HL-60 (cell line): ENCODE data around the gene REXO2.

Source experiments
- DNase-seq, 2 experiments: peaks; one replicate each; pipeline ENCODE4 v3.0.0-alpha.2; 2010 to 2020; ENCODE audit warnings: low read depth in 1 of 2, low spot score in 1 of 2
- H3K27ac ChIP-seq: fragments of 250-450 bp; sonication (Bioruptor Pico); replicated peaks from 2 replicates; pipeline ENCODE4 v1.5.1; 2020; ENCODE audit warnings: mild to moderate bottlenecking, moderate library complexity
- H3K27me3 ChIP-seq: fragments of 250-450 bp; sonication (Bioruptor Pico); 2 replicates; pipeline ENCODE4 v1.5.1; 2021; ENCODE audit warnings: mild to moderate bottlenecking, moderate library complexity; ENCODE audit not compliant: insufficient read depth, poor library complexity, severe bottlenecking
- H3K4me3 ChIP-seq: replicated peaks from 2 replicates; pipeline ENCODE4 v1.5.1; 2011; ENCODE audit warnings: mild to moderate bottlenecking, control low read depth, low read length; ENCODE audit not compliant: insufficient read depth
- CTCF ChIP-seq: IDR thresholded peaks from one replicate; pipeline ENCODE4 v1.5.1; 2011; ENCODE audit warnings: low read length, control low read depth, inconsistent platforms; ENCODE audit not compliant: insufficient read depth
- GABPA ChIP-seq: IDR thresholded peaks from 2 replicates; pipeline ENCODE4 v1.6.1; 2012; ENCODE audit warnings: low read depth
- POLR2AphosphoS5 ChIP-seq: IDR thresholded peaks from 2 replicates; pipeline ENCODE4 v1.6.1; 2012; ENCODE audit warnings: low read depth
- REST ChIP-seq: IDR thresholded peaks from 2 replicates; pipeline ENCODE4 v1.6.1; 2012; ENCODE audit warnings: low read depth; ENCODE audit not compliant: insufficient replicate concordance
- SPI1 ChIP-seq: IDR thresholded peaks from 2 replicates; pipeline ENCODE4 v1.6.1; 2012; ENCODE audit warnings: low read depth, mild to moderate bottlenecking, borderline replicate concordance

Gene REXO2

GRCh38 chr11:114430290-114430689 lies 9.0 kb upstream of the REXO2 start:
- H3K27ac ChIP-seq = no peak overlapping the region
- DNase-seq = no peak
- no peak overlapping the region for H3K4me3 ChIP-seq
- TF ChIP-seq REST = no peak
- TF ChIP-seq GABPA = no peak
- TF ChIP-seq CTCF = no peak
- no peak for TF ChIP-seq SPI1
- TF ChIP-seq POLR2AphosphoS5 = no peak
- no peaks in the 10 kb centered on the region for H3K27me3 ChIP-seq

- TF ChIP-seq SPI1 = no peak
- no peak for TF ChIP-seq REST
- no peak for TF ChIP-seq GABPA
- TF ChIP-seq POLR2AphosphoS5 = no peak
- no peak for TF ChIP-seq CTCF
- H3K27me3 ChIP-seq = no peaks in the 10 kb centered on the region
- H3K4me3 ChIP-seq = no peak overlapping the region
- no peak for DNase-seq
- H3K27ac ChIP-seq = no peak overlapping the region
Measured at GRCh38 chr11:114432893-114433292, 6.4 kb upstream of the REXO2 start.

GRCh38 chr11:114433376-114433775 lies 5.9 kb upstream of the REXO2 start:
- no peak for DNase-seq
- Histone ChIP-seq H3K4me3 (no peak overlapping the region), H3K27ac (no peak overlapping the region), H3K27me3 (no peaks in the 10 kb centered on the region)
- no peak for TF ChIP-seq POLR2AphosphoS5
- TF ChIP-seq GABPA = no peak
- TF ChIP-seq SPI1 = no peak
- no peak for TF ChIP-seq REST
- TF ChIP-seq CTCF = no peak
